Liver (tissue), 9 donors: Measurements from ENCODE around the gene IFIT1B. TPM values are rescaled to one million over a fixed set of nuclear protein-coding genes. Genes with fewer than 3 reads are reported as not detected.
"Not testable (repeated sequence)": the region's sequence is repeated elsewhere in the genome, so short reads cannot be mapped to it uniquely, and the experiment has no call there.

Experiments
- DNase-seq: peaks from one replicate; pipeline ENCODE4 v3.0.0-alpha.2; 2017; ENCODE audit warnings: low spot score
- H3K27ac ChIP-seq, 2 donors: one replicate each; pipeline ENCODE4 v1.7.0; 2013; ENCODE audit warnings: inconsistent platforms in 2 of 2, low read length in 2 of 2, control low read depth in 1 of 2, low read depth in 1 of 2, mild to moderate bottlenecking in 1 of 2
- H3K27me3 ChIP-seq, 4 donors: one replicate each; pipeline versions ENCODE4 v1.6.1 to v1.7.0; 2013; ENCODE audit warnings: low read length in 3 of 4, inconsistent platforms in 1 of 4, mild to moderate bottlenecking in 1 of 4, moderate library complexity in 1 of 4; ENCODE audit not compliant: control insufficient read depth in 4 of 4, insufficient read depth in 4 of 4
- H3K36me3 ChIP-seq, 4 donors: one replicate each; pipeline versions ENCODE4 v1.6.1 to v1.7.0; 2013; ENCODE audit warnings: low read length in 3 of 4, mild to moderate bottlenecking in 3 of 4, low read depth in 1 of 4, moderate library complexity in 1 of 4; ENCODE audit not compliant: control insufficient read depth in 4 of 4, insufficient read depth in 3 of 4
- H3K4me1 ChIP-seq, 4 donors: one replicate each; pipeline versions ENCODE4 v1.6.1 to v1.7.0; 2013; ENCODE audit warnings: low read length in 3 of 4, mild to moderate bottlenecking in 3 of 4, moderate library complexity in 1 of 4; ENCODE audit not compliant: control insufficient read depth in 4 of 4, insufficient read depth in 4 of 4
- H3K4me3 ChIP-seq, 3 donors: one replicate each; pipeline versions ENCODE4 v1.6.1 to v1.7.0; 2013; ENCODE audit warnings: low read length in 3 of 3, control low read depth in 1 of 3, low read depth in 1 of 3, mild to moderate bottlenecking in 1 of 3
- H3K9ac ChIP-seq, 2 donors: one replicate each; pipeline ENCODE4 v1.7.0; 2013; ENCODE audit warnings: low read length in 2 of 2, mild to moderate bottlenecking in 2 of 2, moderate library complexity in 2 of 2, control low read depth in 1 of 2, low read depth in 1 of 2
- H3K9me3 ChIP-seq, 4 donors: one replicate each; pipeline versions ENCODE4 v1.6.1 to v1.7.0; 2013; ENCODE audit warnings: low read length in 3 of 4; ENCODE audit not compliant: control insufficient read depth in 4 of 4
- EGR1 ChIP-seq, 2 donors: IDR thresholded peaks; 2 replicates each; pipeline ENCODE4 v1.6.1; 2016 to 2018; ENCODE audit warnings: antibody characterized with exemption in 2 of 2, low read depth in 2 of 2
- FOXA2 ChIP-seq: IDR thresholded peaks from 2 replicates; pipeline ENCODE4 v1.6.1; 2016; ENCODE audit warnings: antibody characterized with exemption
- GABPA ChIP-seq, 2 donors: IDR thresholded peaks in 1 of 2; conservative IDR thresholded peaks in 1 of 2; 2 replicates each; pipeline ENCODE4 v1.6.1; 2016; ENCODE audit warnings: antibody characterized with exemption in 2 of 2, mild to moderate bottlenecking in 1 of 2, moderate library complexity in 1 of 2
- HNF4A ChIP-seq, 2 donors: conservative IDR thresholded peaks; 2 replicates each; pipeline ENCODE4 v1.6.1; 2016; ENCODE audit warnings: antibody characterized with exemption in 2 of 2, mild to moderate bottlenecking in 2 of 2
- HNF4G ChIP-seq: IDR thresholded peaks from 2 replicates; pipeline ENCODE4 v1.6.1; 2016; ENCODE audit warnings: antibody characterized with exemption
- JUND ChIP-seq, 2 donors: IDR thresholded peaks; 2 replicates each; pipeline ENCODE4 v1.6.1; 2016; ENCODE audit warnings: antibody characterized with exemption in 2 of 2
- RAD21 ChIP-seq, 2 donors: IDR thresholded peaks; 2 replicates each; pipeline ENCODE4 v1.6.1; 2016; ENCODE audit warnings: antibody characterized with exemption in 2 of 2, mild to moderate bottlenecking in 2 of 2
- RXRA ChIP-seq, 2 donors: IDR thresholded peaks; 2 replicates each; pipeline ENCODE4 v1.6.1; 2017 to 2018; ENCODE audit warnings: antibody characterized with exemption in 2 of 2, mild to moderate bottlenecking in 1 of 2
- SP1 ChIP-seq: IDR thresholded peaks from 2 replicates; pipeline ENCODE4 v1.6.1; 2018; ENCODE audit warnings: antibody characterized with exemption, mild to moderate bottlenecking
- TAF1 ChIP-seq: conservative IDR thresholded peaks from 2 replicates; pipeline ENCODE4 v1.6.1; 2016; ENCODE audit warnings: antibody characterized with exemption, mild to moderate bottlenecking
- YY1 ChIP-seq: IDR thresholded peaks from 2 replicates; pipeline ENCODE4 v1.6.1; 2016; ENCODE audit warnings: antibody characterized with exemption, mild to moderate bottlenecking
- WGBS: extraction: QIAGEN DNeasy Blood & Tissue Kit; methylation state at CpG from one replicate; pipeline ENCODE4 v1.1.7; 2013; 5-methylcytosine and 5-hydroxymethylcytosine counted together
- polyA plus RNA-seq, 2 donors: library from polyadenylated mRNA; stranded (reverse) in 1 of 2; unstranded in 1 of 2; fragments of 200-250 nt in 1 of 2; fragments of >200 nt in 1 of 2; fragmentation: Nextera tagmentation in 1 of 2; extraction: Ambion mirVana in 1 of 2; gene quantifications; one replicate each; pipeline versions ENCODE4 v1.2.1 to v1.2.3, GENCODE V29; 2013 to 2015
- total RNA-seq, 2 donors: library from RNA; depleted of rRNA; stranded (reverse); fragments of >200 nt; gene quantifications; one replicate each; pipeline ENCODE4 v1.2.3, GENCODE V29; 2014
- TF ChIP-seq, protein P1 (sequence below): IDR thresholded peaks from 2 replicates; pipeline ENCODE4 v1.6.1; 2016; ENCODE audit warnings: antibody characterized with exemption
- TF ChIP-seq, protein P2 (sequence below): fragments of 150-350 bp; IDR thresholded peaks from 2 replicates; pipeline ENCODE4 v1.5.1; 2017; ENCODE audit warnings: improper control_type of control experiment, low read depth, low read length; ENCODE audit not compliant: missing input control
- TF ChIP-seq, protein P3 (sequence below): IDR thresholded peaks from 2 replicates; pipeline ENCODE4 v1.6.1; 2016; ENCODE audit warnings: antibody characterized with exemption, mild to moderate bottlenecking
- TF ChIP-seq, protein P4 (sequence below): IDR thresholded peaks from 2 replicates; pipeline ENCODE4 v1.6.1; 2016; ENCODE audit warnings: antibody characterized with exemption
- TF ChIP-seq, protein P5 (sequence below): IDR thresholded peaks from 2 replicates; pipeline ENCODE4 v1.6.1; 2016; ENCODE audit warnings: antibody characterized with exemption
- donor health status: healthy.
- donor health status: healthy.
- donor health status: healthy.
- donor health status: healthy.
- donor health status: healthy.

The IFIT1B gene
- total and polyA plus RNA-seq, 4 donors, result 0.15 to 13.3 TPM; not detected in 2

DNA sequence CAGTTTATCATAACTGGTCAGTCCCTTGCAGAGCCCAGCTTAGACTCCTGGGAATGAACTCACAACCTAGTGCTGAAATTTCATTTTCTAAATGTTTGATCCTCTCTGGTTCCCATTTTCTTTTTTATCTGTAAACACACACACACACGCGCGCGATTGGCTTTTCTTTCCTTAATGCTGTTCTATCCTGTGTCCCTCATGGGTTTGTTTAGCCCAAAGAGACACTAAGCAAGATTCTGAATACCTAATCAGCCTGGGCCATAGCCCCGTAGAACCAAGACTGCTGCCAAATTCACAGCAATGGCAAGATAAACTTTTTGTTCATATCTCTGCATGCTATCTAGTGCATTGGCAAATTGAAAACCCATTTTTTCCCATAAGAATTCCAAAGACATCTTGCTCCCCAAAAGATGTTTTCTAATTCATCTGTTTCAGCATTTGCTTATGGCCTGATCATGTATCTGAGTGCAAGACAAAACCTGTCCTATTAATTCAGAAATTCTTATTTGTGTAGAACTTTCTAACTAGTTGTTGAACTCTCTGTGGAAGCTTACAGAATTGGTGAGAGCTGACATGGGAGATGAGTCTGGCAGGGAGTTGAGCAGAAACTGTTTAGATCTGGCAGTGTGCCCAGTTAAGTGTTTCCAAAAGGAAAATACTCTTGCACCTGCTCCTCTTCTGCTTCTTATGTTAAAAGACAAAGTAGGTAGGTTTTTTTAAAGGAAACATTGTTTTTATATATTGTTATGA lies 12.8 kb downstream of the IFIT1B start:
- Histone ChIP-seq H3K27me3 (no peaks in the 10 kb centered on the region), H3K9ac (no peak overlapping the region), H3K4me1 (peaks cover 3 to 33% (median 14%) of the 10 kb centered on the region in 4 donors), H3K9me3 (no peaks in the 10 kb centered on the region), H3K4me3 (no peak overlapping the region), H3K36me3 (no peaks in the 10 kb centered on the region), H3K27ac (no peak overlapping the region)
- WGBS, result 84% methylated on average over 5 of the region's 5 CpGs
- DNase-seq, result no peak
- TF ChIP-seq HNF4G (no peak), SP1 (no peak), YY1 (no peak), GABPA (IDR thresholded peaks at IDR 0.05 in 1 of 2, conservative IDR thresholded peaks at IDR 0.05 in 1 of 2) (no peak), EGR1 (IDR thresholded peaks at IDR 0.05; ENCODE audit: low read depth in 2 of 2) (no peak), TAF1 (no peak), RXRA (IDR thresholded peaks at IDR 0.05) (no peak), RAD21 (IDR thresholded peaks at IDR 0.05) (no peak), JUND (IDR thresholded peaks at IDR 0.05) (no peak), FOXA2 (no peak), HNF4A (conservative IDR thresholded peaks at IDR 0.05) (no peak)
- TF ChIP-seq, protein P1, sequence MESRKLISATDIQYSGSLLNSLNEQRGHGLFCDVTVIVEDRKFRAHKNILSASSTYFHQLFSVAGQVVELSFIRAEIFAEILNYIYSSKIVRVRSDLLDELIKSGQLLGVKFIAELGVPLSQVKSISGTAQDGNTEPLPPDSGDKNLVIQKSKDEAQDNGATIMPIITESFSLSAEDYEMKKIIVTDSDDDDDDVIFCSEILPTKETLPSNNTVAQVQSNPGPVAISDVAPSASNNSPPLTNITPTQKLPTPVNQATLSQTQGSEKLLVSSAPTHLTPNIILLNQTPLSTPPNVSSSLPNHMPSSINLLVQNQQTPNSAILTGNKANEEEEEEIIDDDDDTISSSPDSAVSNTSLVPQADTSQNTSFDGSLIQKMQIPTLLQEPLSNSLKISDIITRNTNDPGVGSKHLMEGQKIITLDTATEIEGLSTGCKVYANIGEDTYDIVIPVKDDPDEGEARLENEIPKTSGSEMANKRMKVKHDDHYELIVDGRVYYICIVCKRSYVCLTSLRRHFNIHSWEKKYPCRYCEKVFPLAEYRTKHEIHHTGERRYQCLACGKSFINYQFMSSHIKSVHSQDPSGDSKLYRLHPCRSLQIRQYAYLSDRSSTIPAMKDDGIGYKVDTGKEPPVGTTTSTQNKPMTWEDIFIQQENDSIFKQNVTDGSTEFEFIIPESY, result no peak
- TF ChIP-seq, protein P2, sequence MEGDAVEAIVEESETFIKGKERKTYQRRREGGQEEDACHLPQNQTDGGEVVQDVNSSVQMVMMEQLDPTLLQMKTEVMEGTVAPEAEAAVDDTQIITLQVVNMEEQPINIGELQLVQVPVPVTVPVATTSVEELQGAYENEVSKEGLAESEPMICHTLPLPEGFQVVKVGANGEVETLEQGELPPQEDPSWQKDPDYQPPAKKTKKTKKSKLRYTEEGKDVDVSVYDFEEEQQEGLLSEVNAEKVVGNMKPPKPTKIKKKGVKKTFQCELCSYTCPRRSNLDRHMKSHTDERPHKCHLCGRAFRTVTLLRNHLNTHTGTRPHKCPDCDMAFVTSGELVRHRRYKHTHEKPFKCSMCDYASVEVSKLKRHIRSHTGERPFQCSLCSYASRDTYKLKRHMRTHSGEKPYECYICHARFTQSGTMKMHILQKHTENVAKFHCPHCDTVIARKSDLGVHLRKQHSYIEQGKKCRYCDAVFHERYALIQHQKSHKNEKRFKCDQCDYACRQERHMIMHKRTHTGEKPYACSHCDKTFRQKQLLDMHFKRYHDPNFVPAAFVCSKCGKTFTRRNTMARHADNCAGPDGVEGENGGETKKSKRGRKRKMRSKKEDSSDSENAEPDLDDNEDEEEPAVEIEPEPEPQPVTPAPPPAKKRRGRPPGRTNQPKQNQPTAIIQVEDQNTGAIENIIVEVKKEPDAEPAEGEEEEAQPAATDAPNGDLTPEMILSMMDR, result no peak
- TF ChIP-seq, protein P3, sequence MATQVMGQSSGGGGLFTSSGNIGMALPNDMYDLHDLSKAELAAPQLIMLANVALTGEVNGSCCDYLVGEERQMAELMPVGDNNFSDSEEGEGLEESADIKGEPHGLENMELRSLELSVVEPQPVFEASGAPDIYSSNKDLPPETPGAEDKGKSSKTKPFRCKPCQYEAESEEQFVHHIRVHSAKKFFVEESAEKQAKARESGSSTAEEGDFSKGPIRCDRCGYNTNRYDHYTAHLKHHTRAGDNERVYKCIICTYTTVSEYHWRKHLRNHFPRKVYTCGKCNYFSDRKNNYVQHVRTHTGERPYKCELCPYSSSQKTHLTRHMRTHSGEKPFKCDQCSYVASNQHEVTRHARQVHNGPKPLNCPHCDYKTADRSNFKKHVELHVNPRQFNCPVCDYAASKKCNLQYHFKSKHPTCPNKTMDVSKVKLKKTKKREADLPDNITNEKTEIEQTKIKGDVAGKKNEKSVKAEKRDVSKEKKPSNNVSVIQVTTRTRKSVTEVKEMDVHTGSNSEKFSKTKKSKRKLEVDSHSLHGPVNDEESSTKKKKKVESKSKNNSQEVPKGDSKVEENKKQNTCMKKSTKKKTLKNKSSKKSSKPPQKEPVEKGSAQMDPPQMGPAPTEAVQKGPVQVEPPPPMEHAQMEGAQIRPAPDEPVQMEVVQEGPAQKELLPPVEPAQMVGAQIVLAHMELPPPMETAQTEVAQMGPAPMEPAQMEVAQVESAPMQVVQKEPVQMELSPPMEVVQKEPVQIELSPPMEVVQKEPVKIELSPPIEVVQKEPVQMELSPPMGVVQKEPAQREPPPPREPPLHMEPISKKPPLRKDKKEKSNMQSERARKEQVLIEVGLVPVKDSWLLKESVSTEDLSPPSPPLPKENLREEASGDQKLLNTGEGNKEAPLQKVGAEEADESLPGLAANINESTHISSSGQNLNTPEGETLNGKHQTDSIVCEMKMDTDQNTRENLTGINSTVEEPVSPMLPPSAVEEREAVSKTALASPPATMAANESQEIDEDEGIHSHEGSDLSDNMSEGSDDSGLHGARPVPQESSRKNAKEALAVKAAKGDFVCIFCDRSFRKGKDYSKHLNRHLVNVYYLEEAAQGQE, result no peak
- TF ChIP-seq, protein P4, sequence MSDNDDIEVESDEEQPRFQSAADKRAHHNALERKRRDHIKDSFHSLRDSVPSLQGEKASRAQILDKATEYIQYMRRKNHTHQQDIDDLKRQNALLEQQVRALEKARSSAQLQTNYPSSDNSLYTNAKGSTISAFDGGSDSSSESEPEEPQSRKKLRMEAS, result no peak
- TF ChIP-seq, protein P5, sequence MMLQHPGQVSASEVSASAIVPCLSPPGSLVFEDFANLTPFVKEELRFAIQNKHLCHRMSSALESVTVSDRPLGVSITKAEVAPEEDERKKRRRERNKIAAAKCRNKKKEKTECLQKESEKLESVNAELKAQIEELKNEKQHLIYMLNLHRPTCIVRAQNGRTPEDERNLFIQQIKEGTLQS, result no peak

DNA sequence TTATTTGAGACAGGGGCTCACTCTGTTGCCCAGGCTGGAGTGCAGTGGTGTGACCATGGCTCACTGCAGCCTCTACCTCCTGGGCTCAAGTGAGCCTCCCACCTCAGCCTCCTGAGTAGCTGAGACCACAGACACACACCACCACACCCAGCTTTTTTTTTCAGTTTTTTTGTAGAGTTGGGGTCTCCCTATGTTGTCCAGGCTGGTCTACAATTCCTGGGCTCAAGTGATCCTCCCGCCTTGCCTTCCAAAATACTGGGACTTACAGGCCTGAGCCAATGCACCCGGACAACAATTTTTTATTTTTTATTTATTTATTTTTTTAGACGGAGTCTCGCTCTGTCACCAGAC lies 13.3 kb downstream of the IFIT1B start:
- not testable (repeated sequence) for DNase-seq, H3K9me3 ChIP-seq, H3K27me3 ChIP-seq, H3K36me3 ChIP-seq, H3K9ac ChIP-seq, H3K4me3 ChIP-seq, H3K27ac ChIP-seq
- WGBS, result 94% methylated on average over 4 of the region's 4 CpGs
- peaks cover 3 to 35% (median 14%) of the 10 kb centered on the region in 4 donors for H3K4me1 ChIP-seq
